HG02870 (cell line): Measurements from ENCODE around the gene CFAP74.

ENCODE experiments used
- ATAC-seq: cut with Tn5 transposase; IDR thresholded peaks from one replicate; pipeline ENCODE4 v1.9.1; 2021; ENCODE audit warnings: mild to moderate bottlenecking, moderate library complexity; ENCODE audit not compliant: unreplicated experiment

CFAP74 gene

DNA sequence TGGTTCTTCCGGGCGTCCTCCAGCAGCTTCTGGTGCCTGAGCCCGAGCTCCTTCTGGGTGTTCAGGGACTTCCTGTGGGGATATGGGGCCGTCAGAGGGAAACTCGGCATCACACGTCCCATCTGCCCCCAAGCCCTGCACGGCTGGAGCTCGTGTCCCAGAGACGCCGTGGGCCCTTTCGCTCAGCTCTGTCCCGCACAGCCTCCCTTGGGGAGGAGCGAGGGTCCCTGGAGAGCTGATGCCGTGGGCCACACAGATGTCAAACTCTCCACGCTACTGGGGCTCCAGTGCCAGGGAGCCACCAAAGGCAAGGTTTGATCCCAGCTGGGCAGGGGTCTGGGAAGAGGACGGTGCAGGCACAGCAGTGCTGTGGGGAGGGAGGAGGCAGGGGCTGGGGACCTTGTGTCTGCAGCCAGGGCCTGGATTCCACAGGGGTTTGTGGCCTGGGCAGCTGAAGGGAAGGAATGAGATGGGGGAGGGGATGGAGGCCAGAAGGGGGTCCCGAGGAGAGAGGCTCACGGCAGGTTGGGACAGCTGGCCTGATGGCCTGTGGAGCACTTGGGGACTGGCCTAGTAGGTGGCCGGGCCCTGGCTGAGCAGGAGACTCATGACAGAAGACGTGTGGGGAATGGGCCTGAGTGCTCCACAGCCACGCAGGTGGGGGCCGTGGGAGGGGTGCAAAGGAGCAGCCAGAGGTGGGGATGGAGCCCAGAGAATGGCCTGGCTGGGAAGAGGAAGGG, 30.4 kb downstream of the CFAP74 start:
- no peak for ATAC-seq

DNA sequence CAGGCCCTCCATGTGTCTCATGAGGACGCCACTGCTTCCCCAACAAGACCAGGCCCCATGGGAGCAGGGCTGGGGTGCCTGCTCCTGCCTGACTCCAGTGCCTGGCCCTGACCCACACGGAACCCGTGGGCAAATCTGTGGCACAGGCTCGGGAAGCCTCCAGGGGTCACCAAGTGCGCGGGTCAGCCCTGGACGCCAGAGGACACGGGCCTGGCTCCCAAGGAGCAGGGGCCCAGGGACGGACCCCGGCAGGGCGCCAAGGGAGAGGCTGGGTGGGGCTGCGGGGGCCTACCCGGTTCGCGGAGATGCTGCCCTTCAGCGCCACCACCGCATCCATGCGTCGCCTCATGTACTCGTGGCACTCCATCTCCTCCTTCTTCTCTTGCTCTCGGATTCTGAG, 31.9 kb downstream of the CFAP74 start:
- ATAC-seq, result no peak

DNA sequence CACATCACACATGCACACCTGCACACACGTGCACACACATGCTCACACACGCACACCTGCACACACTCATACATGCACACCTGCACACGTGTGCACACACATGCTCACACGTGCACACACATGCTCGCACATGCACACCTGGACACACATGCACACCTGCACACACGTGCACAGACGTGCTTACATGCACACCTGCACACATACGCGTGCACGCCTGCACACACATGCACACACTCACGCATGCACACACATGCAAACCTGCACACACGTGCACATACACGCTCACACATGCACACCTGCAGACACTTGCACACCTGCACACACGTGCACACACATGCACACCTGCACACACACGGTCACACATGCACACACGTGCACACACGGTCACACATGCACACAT, 32.6 kb downstream of the CFAP74 start:
- ATAC-seq, result no peak

DNA sequence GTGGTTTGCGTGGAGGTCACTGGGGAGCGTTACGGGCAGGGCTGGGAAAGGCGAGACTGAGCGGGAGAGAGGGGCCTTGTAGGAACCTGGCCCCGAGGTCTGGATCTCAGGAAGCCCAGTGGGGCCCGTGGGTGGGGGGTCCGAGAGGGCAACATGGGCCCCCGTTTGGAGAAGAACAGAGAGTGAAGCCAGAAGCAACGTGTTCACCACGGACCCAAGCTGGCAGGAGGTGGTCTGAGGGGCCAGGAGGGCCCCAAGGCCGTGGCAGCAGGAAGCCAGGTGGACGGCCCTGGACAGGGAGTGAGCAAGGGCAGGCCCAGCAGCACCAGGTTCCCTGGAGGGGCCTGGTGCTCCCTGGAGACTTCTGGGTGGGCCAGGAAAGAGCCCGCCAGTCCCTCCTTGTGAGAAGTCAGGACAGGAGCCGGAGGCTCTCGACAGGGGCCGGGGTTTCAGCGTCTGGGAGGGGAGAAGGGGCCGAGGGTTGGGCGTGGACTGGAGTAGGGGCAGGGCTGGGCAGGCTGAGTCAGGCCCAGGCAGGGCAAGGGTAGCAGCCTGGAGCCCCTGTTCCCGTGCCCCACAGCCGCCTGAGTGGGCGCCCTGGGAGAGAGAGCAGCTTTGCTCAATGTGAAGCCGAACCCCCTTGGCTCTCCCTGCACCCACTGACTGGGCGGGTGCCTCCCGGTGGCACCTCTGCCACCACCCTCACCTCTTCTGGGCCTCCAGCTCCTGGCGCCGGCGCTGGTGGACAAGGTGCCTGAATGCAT, 33.5 kb downstream of the CFAP74 start:
- no peak for ATAC-seq

DNA sequence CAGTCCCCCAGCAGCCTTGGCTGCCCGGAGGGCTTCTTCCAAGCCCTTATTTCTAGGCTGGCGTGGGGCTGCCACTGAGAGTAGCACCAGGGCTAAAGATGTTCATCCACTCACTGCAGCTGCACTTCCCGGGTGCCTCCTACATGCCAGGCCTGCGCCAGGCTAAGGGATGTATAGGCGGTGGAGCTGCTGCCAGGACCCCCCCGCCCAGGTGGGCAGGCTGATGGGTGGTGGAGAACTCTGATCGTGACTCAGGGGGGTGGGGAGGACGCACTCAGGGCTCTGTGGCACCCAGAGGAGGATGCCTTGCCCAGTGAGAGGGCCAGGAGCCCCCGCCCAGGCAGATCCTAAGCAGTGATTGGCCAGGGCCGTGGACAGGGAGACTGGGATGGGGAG, 34.1 kb downstream of the CFAP74 start:
- ATAC-seq, result no peak

DNA sequence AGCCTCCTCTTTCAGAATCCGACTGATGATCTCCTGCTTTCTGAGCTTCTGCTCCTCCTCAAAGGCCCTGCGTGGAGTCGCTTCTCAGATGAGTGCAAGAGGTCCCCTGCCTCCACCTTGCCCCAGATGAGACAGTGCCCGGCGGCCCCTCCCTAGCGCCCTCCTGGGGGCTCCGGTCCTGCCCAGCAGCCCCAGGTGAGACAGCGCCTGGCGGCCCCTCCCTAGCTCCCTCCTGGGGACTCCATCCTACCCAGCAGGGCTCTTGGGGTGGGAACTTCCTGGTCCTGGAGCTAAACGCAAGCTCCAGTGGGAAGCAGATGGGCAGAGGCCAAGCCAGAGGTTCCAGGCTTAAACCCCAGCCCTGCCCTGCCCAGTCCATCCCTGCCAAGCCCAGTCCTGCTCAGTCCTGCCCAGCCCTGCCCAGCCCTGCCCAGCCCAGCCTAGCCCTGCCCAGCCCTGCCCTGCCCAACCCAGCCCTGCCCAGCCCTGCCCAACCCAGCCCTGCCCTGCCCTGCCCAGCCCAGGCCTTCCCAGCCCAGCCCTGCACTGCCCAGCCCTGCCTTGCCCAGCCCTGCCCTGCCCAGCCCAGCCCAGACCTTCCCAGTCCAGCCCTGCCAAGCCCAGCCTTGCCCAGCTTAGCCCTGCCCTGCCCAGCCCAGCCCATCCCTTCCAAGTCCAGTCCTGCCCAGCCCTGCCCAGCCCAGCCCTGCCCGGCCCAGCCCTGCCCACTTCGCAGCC, 34.6 kb downstream of the CFAP74 start:
- no peak for ATAC-seq

DNA sequence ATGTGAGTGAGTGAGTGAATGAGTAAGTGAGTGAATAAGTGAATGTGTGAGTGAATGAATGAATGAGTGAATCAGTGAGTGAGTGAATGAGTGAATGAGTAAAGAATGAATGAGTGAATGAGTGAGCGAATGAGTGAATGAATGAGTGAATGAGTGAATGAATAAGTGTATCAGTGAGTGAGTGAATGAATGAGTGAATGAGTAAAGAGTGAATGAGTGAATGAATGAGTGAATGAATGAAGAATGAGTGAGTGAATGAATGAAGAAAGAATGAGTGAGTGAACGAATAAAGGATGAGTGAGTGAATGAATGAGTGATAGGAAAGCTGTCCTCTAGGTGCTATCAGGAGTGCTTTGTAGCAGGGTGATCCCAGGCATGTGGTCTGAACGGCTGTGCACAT, 35.7 kb downstream of the CFAP74 start:
- ATAC-seq, result no peak

DNA sequence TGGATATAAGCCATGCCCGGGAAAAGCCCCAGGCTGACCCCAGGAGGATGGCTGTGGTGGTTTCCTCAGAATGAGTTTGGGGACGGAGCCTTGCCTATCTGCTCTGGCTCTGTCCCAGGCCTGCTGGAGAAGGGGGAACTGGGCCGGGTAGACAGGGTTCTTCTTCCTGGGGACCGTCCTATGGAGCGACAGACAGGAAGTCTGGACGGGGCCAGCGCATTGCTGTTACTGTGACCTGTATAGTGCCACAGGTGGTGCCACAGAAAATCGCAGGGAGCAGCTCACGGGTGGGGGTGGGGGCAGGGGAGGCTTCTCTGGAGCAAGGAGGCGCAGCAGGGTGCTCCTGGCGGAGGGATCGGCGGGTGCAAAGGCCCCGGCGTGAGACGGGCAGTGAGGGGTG, 36.4 kb downstream of the CFAP74 start:
- ATAC-seq, result no peak

DNA sequence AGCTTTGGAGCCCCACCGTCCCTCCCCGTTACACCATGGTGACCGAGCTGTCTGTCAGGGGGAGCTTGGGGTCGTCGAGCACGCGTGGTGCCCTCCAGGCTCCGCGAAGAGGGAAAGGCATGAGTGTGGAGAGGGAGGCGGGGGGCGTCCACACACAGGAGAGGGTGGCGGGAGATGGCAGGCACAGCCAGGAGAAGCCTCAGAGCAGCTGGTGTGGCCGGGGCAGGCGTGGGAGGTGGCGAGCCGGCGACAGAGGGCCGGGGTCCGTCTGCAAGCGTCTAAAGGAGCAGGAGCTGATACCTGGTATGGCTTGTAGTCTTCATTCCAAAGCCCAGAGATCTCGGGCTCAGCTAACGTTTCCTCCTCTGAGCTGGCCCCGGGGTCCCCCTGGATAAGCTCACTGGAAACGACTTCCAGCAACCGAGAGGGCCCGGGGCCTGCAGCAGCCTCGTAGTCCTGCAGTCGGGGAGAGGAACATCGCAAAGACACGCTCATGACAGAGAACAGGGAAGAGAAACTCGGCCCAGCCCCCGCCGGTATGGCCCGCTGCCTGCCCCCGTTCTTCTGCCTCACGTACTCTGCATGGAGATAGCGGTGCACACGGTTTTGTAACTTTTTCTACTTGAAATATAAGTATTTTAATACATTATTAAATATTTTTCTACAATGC, 37.4 kb downstream of the CFAP74 start:
- ATAC-seq, result no peak

DNA sequence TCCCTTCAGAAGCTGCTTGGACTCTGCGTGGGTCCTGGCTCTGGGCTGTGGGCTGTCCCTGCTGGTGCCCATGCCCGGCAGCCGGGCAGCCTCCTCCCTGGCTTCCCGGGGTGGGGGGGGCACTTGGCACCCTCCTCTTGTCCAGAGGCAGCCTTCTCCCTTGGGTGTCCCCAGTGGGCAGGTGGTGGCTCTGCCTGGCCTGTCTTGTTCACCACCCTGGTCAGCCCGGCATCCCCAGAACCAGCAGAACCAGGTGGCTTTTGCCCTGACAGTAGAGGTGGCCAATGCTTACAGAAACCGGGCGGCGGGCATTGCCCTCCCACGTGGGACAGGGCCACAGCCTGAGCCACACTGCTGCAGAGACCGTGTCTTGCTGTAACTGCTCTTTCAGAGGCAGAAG, 38.0 kb downstream of the CFAP74 start:
- ATAC-seq, result no peak

DNA sequence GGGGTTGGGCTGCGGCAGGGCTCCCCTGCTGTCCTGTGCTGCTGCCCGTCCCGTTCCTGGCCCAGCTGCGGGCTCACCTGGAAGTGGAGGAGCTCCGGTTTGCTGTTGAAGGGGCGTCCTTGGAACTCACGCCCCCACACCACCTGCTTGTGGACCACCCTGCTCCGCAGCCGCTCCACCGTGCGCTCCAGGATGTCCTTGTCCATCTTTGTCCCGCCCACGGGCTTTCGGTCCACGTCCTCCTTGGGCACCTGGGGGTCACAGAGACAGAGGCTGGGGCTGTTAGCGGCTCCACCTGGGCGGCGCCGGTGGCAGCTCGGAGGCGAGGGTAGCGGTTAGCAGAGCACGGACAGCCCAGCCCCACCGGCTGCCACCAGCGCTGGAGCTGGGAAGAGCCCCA, 38.8 kb downstream of the CFAP74 start:
- ATAC-seq, result no peak

DNA sequence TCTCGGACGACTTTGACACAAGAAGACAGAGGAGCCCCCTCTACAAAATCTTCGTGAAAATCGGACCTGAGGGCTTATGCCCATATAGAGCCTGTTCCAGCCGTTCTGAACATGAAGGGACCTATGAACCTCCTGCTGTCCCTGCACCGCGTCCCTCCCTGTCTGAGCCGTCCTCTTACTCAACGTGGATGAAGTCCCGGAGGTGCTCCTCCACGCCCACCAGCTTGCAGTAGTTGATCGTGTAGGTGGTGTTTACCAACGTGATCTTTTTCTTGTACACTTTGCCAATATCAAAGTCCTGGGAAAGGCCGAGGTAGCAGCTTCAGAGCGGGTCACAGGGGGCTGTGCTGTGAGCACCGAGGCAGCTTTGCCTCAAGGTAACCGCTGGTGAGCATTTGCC, 40.0 kb downstream of the CFAP74 start:
- no peak for ATAC-seq

DNA sequence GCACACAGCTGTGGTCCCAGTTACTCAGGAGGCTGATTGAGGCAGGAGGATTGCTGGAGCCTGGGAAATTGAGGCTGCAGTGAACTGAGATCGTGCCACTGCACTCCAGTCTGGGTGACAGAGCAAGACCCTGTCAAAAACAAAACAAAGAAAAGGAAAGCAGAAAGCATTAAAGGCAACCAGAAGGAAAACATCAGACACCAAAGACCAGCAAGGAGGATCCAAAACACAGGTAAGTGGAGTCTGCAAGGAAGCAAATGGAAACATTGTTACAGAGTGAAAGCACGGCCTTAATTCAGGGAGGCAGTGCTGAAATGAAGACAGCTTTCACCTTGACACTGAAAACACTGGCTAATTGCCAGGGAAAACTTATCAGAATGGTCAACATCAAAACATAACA, 40.8 kb downstream of the CFAP74 start:
- no peak for ATAC-seq

DNA sequence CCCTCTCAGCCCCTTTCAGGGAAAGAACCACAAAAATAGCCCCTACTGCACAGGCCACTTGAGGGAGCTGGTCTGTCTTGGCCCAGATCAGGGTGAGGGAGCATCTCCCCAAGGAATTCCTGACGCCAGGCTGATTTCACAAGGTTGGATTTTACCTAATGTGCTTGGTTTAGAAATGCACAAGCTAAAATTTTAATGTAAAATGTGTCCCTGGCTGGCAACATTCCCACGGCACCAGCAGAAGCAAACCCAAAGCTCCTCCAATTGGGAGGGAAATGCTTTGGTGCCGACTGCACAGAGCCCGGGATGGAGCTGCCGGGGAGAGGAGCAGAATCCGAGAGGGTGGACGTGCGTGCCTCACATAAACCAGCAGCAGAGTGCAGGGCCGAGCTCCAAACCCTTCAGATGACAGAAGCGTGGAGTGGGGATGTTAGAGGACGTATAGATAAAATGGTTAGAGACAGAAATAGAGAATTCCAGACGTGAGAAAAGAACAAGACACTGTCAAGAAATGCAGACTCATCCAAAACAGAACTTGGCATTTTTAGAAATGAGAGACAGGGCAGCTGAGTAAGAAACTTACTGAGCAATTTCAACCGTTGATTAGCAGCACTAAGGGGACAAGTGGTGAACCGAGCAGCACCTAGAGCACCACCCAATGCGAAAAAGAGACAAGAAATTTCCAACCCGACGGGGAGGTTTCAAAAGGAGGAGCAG, 42.9 kb downstream of the CFAP74 start:
- no peak for ATAC-seq

DNA sequence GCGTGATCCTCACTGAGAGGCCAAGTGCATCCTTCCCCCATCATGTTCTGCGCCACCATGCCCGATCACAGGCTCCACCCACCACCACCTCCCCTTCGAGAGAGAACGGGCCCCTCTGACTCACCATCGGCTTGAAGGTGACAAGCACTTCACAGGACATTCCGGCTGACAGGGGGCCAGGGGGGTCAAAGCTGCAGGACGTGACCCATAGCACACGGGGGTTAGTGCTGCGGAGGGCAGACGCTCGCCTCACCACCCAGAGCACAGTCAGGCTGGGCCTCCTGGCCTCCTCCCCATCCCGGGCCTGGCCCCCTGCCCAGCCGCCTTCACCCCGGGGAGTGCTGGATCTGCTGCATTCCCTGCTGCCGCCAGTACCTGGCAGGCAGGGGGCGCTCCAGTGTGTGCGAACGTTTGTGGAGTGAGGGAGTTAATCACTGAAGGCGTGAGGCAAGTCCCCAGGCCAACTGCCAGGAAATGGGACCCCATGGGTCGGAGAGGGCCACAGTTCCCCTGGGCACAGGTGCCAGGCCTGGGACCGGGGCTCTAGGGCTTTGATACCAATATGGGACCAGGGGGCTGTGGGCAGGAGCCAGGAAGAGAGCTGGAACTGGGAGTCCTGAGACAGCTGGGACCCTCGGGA, 43.6 kb downstream of the CFAP74 start:
- ATAC-seq, result no peak

DNA sequence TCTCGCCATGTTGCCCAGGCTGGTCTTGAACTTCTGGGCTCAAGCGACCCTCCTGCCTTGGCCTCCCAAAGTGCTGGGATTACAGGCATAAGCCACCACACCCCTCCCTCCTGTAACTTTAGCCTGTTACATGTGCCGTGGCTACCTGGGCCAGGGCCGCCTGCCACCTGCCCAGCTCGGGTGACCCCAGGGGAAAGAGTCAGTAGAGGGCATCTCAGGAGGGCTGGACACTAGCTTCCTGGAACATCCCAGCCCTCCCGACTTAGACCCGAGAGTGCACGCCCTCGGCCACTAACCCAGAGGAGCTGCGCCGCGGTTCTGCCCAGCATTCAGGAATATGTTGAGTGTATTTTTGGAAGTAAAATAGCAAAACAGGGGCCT, 44.1 kb downstream of the CFAP74 start:
- no peak for ATAC-seq

DNA sequence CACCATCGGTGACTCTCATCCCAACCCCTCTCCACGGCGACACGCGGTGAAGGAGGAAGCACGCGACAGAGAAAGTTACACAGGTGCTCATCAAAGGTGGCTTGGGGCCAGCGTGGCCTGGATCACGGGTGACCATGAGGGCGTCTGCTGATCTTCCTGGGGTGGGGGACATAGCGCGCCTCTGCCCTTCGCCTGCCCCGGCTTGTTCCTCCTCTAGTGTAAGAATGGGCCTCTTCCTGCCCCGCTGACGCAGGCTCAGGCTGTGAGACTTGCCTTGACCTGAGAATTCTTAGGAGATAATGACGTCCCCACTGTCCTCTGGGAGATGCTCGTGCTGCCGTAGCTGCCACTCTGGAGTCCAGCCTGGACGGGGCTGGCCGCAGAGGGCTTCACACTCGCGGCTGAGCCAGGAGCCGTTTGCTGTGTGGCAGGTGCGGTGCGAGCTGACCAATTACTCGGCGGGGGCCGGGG, 45.5 kb downstream of the CFAP74 start:
- no peak for ATAC-seq

DNA sequence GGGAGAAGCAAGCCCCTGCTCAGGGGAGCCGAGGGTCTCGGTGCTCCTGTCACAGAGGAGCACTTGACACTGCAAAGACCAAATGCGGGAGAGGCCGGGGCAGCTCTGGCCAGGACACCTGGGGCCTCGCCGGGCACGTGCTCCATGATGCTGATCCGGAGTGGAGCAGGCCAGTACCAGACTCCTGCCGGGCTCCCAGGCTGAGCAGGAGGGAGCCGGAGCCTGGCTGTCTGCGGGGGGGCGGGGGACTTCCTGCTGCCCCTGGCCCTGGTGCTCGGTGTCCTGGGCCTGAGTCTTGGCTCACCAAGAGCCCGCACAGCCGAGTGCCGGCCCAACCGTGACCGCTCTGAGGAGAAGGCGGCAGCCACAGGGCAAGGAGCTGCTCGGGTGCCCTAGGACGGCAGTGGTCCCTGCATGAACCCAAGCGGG, 46.0 kb downstream of the CFAP74 start:
- ATAC-seq, result no peak

DNA sequence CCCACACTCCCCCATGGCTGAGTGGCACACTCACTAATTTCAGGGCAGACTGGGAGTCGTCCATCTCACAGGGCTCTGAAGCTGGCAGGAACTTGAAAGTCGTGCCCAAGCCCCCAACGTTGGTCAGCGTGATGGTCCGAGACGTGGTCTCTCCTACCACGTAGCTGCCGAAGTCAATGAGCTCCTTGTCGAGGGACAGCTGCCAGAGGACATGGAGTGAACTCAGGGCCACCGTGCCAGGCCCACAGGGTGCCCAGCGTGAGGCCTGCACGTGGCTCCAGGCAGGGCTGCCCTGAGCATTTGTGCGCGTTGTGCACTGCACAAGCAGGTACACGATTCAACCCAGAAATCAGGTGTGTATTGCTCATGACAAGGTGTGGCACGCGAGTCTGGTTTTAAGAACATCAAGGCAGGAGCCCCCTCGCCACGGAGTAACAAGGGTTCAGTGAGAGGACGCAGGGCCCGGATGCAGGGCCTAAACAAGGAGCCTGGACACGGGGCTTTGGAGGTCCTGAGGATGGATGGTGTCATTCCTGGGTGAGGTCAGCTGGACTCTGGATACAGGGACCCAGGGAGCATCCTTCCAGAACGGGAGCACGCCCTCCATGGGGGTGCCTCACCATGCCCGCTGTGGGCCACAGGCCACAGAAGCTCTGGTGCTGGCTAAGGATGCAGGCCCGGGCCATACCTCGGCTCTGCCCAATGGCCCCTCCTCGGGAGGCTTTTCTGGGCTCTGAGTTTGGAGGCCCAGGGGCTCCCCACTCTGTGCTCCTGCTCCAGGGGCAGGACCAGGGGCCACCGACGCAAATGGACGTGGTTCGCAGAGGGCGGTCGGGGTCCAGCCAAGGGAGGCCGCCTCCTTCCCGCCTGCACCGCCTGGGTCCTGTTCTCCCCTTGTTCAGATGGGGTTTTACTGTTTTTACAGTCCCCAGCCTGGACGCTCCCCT, 46.7 kb downstream of the CFAP74 start:
- no peak for ATAC-seq
